ENCODE results near the gene RNF213.
"Not testable (repeated sequence)": the region's sequence is repeated elsewhere in the genome, so short reads cannot be mapped to it uniquely, and the experiment has no call there.

RNF213 gene

GRCh38 chr17:80224683-80225082 lies 36.0 kb upstream of the RNF213 start:
- DNase-seq (ENCODE audit: low read depth in 2 of 2): no peak

GRCh38 chr17:80225230-80225629 lies 35.4 kb upstream of the RNF213 start:
- DNase-seq (ENCODE audit: low read depth in 2 of 2): no peak

DNA sequence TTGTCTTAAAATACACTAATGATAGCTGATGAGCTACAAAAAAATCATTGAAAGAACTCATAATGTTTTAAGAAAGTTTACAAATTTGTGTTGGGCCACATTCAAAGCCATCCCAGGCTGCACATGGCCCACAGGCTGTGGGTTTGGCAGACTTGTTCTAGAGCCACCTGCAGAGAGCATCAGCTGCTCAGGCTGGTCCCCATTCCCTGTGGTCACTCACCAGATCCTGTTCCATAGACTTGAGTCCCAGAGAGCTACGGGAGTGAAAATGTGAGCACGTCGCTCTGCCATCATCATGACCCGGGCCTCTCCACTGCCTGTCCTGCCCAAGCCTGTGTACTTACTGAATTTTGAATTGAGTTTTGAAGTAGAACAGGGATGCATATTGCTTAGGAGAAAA lies 33.5 kb upstream of the RNF213 start:
- no peak for DNase-seq (ENCODE audit: low read depth in 2 of 2)

GRCh38 chr17:80227666-80228065 lies 33.0 kb upstream of the RNF213 start:
- no peak for DNase-seq (ENCODE audit: low read depth in 2 of 2)

- DNase-seq (ENCODE audit: low read depth in 2 of 2): no peak
Observed at GRCh38 chr17:80228477-80228876, 32.2 kb upstream of the RNF213 start.

GRCh38 chr17:80229011-80229410 lies 31.6 kb upstream of the RNF213 start:
- DNase-seq (ENCODE audit: low read depth in 2 of 2): no peak

DNA sequence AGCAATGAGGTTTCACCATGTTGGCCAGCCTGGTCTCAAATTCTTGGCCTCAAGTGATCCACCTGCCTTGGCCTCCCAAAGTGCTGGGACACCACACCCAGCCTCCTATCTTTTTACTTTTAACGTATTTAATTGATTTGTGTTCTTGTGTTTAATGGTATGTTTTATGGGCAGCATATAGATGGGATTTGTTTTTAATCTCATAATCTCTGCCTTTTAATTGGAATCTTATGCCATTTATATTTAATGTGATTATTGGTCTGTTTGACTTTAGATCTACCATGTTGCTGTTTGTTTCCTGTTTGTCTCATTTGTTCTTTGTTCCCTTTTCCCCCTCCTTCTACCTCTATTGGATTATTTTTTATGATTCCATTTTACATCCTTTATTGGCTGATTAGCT lies 28.2 kb upstream of the RNF213 start:
- DNase-seq (ENCODE audit: low read depth in 2 of 2): no peak

- DNase-seq (ENCODE audit: low read depth in 2 of 2): no peak
Observed at GRCh38 chr17:80233202-80233601, 27.4 kb upstream of the RNF213 start.

- no peak for DNase-seq (ENCODE audit: low read depth in 2 of 2)
Observed at GRCh38 chr17:80236911-80237310, 23.7 kb upstream of the RNF213 start.

- no peak for DNase-seq (ENCODE audit: low read depth in 2 of 2)
Observed at GRCh38 chr17:80237386-80237785, 23.3 kb upstream of the RNF213 start.

GRCh38 chr17:80242505-80242904 lies 18.1 kb upstream of the RNF213 start:
- no peak for DNase-seq (ENCODE audit: low read depth in 2 of 2)

DNA sequence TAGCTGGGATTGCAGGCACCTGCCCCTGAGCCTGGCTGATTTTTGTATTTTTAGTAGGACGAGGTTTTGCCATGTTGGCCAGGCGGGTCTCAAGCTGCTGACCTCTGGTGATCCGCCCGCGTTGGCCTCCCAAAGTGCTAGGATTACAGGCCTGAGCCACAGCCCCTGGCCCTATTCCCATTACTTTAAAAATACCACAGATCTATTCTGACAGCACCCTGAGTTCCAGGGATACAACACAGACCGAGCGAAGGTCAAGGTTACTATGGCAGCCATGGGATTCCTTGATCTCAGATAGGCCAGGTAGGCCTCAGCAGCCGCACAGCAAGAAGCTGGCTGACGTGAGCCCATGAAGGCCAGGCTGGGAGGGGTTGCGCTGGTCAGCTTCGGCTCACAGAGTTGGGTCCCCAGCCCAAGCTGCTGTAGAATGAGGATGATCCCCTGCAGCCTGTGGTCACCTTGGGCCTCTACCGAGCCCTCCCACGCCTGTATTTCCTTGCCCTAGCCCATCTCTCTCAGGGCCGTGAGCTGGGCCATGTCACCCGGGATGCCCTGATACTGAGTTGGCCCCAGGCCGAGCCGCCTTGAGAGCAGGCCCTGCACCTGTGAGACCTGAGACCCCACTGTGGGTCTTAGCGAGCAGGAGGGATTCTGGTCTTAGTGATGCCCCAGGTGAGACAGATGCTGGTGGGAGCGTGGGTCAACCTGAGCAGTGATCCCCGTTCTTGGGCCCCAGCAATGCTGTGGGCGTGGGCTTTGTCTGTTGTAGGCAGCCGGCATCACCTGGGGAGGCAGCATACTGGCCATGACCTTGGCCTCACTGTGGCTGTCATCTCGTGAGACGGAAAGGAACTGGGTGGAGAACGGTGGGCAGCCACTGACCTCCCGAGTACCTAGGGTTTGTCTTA lies 16.9 kb upstream of the RNF213 start:
- no peak for DNase-seq (ENCODE audit: low read depth in 2 of 2)

- not testable (repeated sequence) for DNase-seq (ENCODE audit: low read depth in 2 of 2)
Observed at GRCh38 chr17:80244448-80244847, 16.2 kb upstream of the RNF213 start.

DNA sequence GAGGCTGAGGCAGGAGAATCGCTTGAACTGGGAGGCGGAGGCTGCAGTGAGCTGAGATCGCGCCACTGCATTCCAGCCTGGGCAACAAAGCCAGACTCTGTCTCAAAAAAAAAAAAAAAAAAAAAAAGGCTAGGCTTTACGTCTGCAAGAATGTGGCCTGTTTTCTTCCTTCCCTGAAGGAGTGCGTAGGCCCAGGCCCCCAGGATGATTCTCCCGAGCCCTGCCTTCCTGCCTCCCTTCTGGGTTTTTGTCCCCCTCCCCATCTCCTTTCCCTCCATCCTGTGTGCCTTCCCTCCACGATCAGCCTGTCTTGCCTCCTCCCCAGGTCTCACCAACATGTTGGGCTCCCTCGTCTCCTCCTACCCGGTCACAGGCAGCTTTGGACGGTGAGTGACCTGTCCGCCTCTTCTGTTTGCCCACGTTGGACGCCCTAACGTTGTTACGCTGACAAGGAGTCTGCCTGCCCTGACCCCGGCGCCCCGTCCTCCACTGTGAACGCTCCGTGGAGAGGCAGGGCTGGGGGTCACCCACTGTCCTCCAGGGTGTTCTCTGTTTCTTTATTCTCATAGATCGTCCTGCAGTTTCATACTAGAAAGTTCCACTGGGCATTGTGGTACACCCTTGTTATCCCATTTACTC lies 15.7 kb upstream of the RNF213 start:
- DNase-seq (ENCODE audit: low read depth in 2 of 2): no peak

- DNase-seq (ENCODE audit: low read depth in 2 of 2): no peak
Observed at GRCh38 chr17:80245566-80246265, 14.9 kb upstream of the RNF213 start.

DNA sequence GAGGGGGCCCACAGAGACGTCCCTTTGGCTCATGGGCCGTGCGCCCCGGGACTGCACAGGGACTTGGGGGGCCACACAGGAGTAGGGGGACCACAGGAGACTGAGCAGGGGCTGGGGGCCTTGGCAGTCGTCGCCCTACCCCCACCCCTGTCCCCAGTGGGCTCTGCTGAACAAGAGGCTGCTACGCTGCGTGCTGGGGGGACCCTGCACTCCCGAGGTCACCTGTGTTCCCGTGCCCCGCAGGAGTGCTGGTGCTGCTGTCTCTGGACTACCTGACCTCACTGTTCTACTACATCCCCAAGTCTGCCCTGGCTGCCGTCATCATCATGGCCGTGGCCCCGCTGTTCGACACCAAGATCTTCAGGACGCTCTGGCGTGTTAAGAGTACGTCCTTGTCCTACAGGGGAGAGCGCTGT lies 14.4 kb upstream of the RNF213 start:
- DNase-seq (ENCODE audit: low read depth in 2 of 2): no peak

DNA sequence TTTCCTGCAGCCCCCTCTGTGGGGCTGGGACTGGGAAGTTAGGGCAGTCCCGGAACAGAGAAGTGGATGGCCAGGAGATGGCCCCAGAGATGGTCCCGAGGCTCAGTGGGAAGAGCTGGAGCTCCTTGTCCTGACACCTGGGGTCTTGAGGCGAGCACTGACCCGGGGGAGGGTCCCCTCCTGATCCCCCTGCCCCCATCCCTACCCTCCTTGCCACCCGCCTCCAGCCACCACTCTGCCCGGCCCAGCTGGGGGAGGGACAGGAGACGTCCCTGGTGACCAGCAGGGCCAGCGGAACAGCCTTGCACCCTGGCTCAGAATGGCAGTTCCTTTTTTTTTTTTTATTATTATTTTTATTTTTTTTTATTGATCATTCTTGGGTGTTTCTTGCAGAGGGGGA lies 13.9 kb upstream of the RNF213 start:
- no peak for DNase-seq (ENCODE audit: low read depth in 2 of 2)

- DNase-seq (ENCODE audit: low read depth in 2 of 2): no peak
Observed at GRCh38 chr17:80247561-80247960, 13.1 kb upstream of the RNF213 start.

DNA sequence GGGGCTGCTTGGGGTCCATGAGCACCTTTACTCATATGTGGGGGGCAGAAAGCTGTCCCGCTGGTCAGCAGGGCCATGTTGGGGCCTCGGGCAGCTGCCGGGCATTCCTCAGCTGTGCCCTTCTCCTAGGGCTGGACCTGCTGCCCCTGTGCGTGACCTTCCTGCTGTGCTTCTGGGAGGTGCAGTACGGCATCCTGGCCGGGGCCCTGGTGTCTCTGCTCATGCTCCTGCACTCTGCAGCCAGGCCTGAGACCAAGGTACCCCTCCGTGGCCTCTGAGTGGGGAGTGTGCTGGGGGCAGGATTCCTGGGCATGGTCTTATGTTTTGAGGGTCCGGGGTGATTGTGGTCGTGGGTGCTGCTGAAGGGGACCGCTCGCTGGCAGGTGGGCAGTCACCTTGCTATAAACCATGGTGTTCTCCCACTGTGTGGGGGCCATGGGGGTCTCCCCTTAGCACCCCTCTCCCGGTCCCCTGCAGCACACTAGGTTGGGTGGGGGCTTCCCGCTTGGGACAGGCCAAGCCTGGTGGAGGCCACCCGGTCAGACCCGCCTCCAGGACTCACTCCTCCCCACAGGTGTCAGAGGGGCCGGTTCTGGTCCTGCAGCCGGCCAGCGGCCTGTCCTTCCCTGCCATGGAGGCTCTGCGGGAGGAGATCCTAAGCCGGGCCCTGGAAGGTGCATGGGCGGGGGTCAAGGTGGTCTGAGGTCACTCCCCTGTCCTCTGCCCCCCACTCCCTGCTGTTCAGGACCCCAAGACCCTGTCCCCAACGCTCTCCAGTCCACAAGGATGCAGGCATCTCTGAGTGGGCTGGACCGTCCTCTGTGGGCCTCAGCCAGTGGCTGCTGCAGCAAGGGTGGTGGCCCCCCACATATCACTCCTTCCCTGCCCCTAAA lies 12.4 kb upstream of the RNF213 start:
- no peak for DNase-seq (ENCODE audit: low read depth in 2 of 2)

- no peak for DNase-seq (ENCODE audit: low read depth in 2 of 2)
Observed at GRCh38 chr17:80248894-80249710, 11.6 kb upstream of the RNF213 start.

DNA sequence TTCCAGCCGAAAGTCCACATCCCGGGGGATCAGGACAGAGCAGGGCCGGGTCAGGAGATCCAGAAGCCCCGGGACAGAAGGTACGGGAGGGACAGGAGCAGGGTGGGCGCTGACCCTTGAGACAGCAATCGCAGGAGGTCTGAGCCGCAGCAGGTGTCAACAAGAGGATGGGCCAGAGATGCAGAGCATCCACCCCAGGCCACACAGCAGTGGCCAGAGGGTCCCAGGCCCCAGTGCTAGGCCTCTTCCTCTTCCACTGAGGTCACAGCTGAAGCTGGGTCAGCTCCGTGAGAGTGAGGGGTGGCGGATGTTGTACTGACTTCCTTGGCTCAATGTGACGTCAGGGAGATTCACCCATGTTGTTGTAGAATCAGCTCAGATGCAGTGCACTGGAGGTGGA lies 8.7 kb upstream of the RNF213 start:
- no peak for DNase-seq (ENCODE audit: low read depth in 2 of 2)

All from stimulated activated CD8-positive, alpha-beta memory T cell treated with anti-CD3 and anti-CD28 coated beads, Interleukin-15, amount 100 ng/mL, for 48 hours (primary cell).